DMS53 treated with DMSO at 0.1 percent for 48 hours (cell line): ENCODE results near the gene CDKAL1.
"Not testable (repeated sequence)": the region's sequence is repeated elsewhere in the genome, so short reads cannot be mapped to it uniquely, and the experiment has no call there.

Experiments
- DNase-seq: peaks from one replicate; lab custom pipeline; 2025; ENCODE audit not compliant: unreplicated experiment; lab: John Stamatoyannopoulos, UW

CDKAL1 gene

GRCh38 chr6:20549398-20549797 is 15.1 kb downstream of the CDKAL1 start:
- not testable (repeated sequence) for DNase-seq

DNA sequence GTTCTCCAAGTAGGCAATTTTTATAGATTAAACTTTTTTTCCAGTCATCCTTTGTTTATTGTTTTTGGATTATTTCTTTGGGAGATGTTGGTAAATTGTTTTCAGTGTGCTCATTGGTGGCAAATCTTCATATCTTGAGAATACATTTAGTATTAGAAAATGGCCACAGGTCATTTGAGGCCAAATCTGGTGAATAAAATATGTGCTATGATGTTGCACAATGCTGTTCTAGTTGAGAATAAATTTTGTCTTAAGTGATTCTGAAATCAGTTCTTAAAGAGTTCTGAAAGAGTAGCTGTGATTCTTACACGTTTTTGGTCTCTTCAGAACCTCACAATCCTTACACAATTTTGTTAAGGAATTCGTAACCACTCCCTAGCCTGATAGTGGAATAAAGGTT is 20.1 kb downstream of the CDKAL1 start:
- DNase-seq = no peak

GRCh38 chr6:20554817-20555216 is 20.6 kb downstream of the CDKAL1 start:
- no peak for DNase-seq

DNA sequence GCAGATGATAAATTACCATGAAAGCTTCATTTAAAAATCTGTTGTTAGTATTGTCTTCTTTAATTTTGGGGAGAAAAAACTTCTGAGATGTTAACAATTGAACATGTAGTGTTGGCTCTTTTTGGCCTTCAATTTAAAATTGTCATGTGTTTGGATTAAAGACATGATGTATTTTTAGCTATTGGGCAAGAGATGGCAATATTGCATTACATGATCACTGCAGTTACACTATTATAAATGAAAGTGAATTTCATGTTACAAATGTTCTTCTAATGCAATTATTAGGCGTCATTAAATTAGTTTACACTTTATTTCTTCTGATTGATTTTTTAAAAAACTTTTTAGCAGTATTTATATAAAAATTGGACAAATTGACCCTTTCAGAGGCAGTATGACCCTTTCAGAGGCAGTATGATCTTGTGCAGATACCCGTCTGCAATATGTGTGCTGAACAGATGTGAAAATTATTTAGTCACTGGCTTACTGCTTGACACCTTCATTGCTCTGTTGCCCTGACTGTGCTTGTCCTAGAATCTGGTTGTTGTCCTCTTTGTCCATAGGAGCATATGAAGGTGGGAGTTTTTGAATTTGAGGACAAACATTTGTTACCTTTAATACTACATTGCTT is 25.8 kb downstream of the CDKAL1 start:
- DNase-seq = no peak

GRCh38 chr6:20563377-20563776 is 29.1 kb downstream of the CDKAL1 start:
- DNase-seq = no peak

DNA sequence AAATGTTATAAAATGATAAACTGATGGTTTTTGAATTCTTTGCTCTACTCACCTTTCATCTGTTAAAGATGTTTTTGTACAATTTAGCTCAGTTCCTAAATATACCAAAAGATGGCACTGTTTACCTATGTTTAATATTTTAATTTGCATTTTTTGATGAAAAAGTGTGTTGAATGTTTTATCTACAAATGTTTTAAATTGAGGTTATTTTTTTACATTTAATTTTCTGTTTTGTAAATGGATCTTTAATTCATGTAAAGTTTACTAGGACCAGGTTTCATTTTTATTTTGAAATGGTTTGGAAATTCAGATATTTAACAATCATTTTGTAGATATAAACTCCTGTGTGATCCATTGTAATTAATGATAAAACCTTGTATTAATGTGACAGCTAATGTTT is 30.0 kb downstream of the CDKAL1 start:
- DNase-seq = peak; percentile 22

DNA sequence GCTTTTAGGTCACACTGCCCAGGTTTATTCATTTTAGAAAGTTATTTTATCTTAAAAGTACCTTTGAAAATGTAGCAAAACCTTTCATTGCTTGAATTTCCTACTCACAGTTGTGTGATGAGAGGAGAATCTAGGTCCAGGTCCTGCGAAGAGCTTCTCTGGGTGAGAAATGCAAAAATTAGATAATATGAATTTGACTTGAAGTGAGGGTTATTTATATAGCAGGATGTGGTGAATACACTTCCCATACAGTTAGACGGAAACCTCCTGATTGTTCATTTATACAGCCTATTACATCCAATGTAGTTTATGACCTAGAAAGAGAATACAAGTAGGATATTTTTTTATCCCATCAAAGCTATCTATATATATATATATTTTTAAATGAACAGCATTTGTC is 30.5 kb downstream of the CDKAL1 start:
- no peak for DNase-seq

DNA sequence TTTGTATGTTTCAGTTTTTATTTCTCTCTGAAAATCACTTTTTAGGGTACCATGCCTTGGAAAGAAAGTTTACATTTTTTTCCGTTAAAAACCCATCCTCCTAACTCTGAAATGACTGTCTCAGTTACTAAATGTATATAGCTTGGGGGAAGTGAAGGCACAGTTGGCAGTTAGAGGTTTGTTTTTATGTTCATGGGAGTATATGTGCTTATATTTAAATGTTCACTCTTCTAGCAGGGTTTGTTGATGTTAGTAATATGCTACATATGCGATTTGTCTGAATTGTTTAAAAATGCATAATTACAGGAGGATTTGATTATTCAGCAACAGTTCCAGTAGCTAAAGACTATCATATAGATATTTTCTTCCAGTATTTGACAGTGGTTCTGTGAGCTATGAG is 31.1 kb downstream of the CDKAL1 start:
- DNase-seq = no peak

DNA sequence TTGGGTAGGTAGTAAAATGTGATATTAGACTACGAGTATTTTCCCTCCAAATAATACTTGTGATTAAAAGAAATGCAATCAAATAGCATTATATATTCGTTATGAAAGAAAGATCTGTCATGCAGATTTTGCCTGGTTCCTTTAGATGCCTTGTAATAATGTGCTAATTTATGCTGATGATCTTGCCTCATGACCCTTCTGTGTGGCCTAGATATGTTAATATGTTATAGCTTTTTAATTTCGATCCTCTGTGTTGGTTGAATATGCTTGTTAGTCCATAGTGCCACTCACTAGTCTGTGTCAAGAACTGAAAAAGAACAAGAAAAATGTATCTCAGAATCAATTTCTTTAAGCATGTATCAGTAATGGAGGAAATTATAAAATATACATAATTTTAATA is 31.9 kb downstream of the CDKAL1 start:
- no peak for DNase-seq

GRCh38 chr6:20569000-20569610 is 34.8 kb downstream of the CDKAL1 start:
- DNase-seq = no peak

DNA sequence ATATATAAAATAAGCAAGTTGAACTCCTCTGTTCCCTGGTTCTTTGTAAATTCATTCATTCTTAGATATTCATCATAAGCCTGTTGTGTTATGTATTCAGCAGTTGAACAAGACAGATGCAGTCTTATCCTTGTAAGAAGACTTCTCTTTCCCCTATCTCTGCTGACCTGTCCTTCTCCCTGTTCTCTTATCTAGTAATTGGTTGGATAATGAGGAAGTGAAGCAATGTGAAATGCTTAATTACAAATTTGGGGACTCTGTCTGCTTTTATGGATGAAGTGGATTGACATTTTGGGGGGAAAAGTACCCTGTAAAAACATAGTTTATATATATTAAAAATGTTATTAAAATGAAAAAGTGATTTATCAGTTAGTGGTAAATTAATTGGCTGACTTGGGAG is 37.0 kb downstream of the CDKAL1 start:
- no peak for DNase-seq

DNA sequence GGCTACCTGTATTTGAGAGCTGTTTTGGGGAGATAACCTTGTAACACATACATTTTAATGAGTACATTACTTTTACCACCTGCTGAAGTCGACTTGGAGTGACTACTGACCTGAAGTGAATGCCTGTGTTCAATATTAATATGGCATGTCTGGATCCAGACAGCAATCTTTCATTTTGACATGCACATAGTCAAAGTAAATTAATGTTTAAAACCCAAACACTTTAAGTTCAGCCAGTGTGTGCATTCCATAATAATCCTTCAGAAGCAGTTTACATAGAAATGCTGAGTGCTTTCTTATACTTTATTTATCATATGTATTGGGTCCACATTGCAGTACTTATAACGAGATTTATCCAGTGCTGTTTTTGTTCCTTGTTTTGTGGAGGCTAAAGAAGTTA is 38.0 kb downstream of the CDKAL1 start:
- DNase-seq = no peak

GRCh38 chr6:20572940-20573339 is 38.7 kb downstream of the CDKAL1 start:
- peak; percentile 23 for DNase-seq

- DNase-seq = no peak
Measured at GRCh38 chr6:20574355-20574754, 40.1 kb downstream of the CDKAL1 start.

GRCh38 chr6:20575125-20575524 is 40.9 kb downstream of the CDKAL1 start:
- DNase-seq = peak; percentile 46

DNA sequence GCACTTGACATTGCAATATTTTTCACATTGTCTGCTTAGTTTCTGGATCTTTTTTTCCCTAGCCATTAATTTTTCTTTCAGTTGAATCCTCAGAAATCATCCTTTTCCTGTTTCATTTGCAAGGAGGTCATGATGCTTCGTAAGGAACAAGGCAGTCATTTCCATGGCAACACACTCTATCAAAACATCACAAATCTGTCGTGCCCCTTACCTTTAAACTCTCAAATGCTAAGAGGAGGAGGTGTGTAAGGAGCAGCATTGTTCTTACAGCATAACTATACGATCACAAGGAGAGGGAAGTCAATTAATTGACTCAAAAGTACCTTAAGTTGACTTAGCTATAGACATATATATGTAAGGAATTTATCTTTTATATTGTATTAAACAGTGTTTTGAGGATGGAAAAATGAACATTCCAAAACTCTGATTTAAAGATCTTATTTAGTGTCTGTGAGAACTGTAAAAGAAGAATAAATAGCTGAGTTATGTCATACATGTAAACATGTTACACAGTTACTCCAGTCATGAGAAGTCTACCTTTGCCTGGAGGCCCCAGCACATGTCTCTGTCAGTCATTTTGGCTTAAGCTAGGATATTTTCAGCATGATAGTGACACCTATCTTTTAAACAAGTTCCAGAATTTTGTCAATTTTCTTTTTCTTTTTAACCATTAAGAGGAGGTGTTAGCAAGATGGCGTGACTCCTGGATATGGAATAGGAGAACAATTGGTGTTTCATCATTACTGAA is 41.6 kb downstream of the CDKAL1 start:
- DNase-seq = no peak

GRCh38 chr6:20577173-20577688 is 43.0 kb downstream of the CDKAL1 start:
- no peak for DNase-seq

DNA sequence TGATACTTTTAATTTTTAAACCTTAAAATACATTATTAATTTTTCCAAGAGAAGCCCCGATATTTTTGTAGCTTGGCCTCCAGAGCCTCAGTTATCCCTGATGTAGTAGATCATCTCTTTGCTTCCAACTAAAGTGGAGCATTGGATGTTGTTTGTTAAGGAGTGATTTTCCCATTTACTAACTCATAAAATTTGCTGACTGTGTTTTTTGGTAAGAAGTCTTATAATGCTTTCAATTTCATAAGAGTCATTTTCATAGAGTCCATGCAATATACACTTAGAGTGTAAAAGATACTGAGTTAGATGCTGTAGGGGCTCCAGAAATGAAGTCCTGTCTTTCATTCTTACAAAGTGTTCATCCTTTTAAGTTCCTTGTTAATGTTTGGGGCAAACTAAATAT is 46.8 kb downstream of the CDKAL1 start:
- no peak for DNase-seq

DNA sequence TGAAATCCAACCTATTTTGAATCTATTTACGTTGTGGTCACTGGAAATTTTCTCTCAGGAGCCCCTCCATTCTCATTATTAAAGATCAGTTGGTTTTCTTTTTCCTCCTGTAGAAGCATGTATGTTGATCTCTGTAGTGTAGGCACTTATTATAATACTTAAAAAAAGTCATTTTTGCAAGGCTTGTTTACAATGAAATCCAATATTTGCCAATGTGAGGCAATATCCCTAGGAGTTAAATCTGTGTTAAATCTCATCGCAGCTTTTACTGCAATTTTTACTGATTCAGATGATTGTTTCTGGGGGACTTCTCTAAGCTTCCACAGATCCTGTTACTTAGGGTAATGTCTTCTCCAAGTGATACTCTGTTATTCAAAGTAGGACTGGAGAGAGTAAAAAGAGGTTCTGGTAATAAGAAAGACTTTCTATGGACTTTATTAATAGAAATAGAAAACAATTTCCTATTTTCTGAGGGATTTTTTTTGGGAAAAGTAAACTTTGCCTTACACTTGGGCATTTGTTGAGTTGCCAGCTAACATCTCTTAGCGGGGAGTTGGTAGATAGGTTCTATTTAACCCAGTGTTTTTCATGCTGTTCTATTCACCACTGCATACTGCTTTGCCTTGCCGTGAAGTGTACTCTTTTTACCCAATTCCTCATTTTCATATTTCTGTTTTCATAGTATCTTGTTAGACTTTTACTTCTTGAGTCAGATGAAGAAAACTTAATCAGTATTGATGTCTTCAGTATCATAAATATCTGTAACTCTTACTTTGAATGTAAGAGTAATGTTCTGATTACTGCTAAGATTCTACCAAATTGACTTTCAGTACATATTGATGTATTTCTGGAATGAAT is 48.6 kb downstream of the CDKAL1 start:
- peak; percentile 28 for DNase-seq

- DNase-seq = peak; percentile 96
Measured at GRCh38 chr6:20583444-20583800, 49.2 kb downstream of the CDKAL1 start.

- DNase-seq = peak; percentile 60
Measured at GRCh38 chr6:20584100-20584731, 50.0 kb downstream of the CDKAL1 start.
